ENCODE results near the gene IRX6.

DNA sequence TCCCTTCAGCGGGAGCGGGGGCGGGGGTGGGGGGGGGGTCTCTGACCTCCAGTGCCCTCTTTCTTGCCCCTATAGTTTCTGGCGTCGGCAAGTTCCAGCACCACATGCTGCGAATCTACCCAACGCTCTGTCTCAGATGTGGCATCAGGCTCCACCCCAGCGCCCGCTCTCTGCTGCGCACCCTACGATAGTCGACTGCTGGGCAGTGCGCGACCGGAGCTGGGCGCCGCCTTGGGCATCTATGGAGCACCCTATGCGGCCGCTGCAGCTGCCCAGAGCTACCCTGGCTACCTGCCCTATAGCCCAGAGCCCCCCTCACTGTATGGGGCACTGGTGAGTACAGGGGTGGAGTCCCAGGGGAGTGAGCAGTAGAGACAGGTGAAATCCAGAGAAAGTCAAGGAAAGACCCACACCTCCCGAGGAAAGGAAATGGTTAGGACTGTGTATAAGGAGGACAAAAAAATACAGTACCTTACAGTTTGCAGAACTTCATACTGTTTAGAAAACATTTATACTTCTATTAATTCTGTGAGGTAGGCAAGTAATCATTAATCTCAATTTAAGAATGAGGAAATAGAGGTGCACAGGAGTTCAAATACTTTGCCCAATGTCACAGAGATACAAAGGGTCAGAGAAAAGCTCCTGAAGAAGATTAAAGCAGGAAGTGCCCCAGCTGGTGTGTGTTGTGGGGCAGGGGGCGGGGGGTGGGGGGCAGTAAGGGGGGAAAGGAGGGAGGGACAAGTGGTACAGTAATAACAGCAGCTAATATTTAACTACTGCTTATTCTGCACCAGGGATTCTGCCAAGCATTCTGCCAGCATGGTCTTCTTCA lies 2.5 kb downstream of the IRX6 start:
- TF ChIP-seq, protein P1, sequence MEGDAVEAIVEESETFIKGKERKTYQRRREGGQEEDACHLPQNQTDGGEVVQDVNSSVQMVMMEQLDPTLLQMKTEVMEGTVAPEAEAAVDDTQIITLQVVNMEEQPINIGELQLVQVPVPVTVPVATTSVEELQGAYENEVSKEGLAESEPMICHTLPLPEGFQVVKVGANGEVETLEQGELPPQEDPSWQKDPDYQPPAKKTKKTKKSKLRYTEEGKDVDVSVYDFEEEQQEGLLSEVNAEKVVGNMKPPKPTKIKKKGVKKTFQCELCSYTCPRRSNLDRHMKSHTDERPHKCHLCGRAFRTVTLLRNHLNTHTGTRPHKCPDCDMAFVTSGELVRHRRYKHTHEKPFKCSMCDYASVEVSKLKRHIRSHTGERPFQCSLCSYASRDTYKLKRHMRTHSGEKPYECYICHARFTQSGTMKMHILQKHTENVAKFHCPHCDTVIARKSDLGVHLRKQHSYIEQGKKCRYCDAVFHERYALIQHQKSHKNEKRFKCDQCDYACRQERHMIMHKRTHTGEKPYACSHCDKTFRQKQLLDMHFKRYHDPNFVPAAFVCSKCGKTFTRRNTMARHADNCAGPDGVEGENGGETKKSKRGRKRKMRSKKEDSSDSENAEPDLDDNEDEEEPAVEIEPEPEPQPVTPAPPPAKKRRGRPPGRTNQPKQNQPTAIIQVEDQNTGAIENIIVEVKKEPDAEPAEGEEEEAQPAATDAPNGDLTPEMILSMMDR (IDR thresholded peaks at IDR 0.05) = no peak
- TF ChIP-seq ZFX (IDR thresholded peaks at IDR 0.05; ENCODE audit: borderline replicate concordance) = no peak
